HG02759 (cell line): ENCODE data around the gene YES1.
A peak's percentile ranks its signal among the peaks of the same experiment; 100 is the strongest.
"Not testable (repeated sequence)": the region's sequence is repeated elsewhere in the genome, so short reads cannot be mapped to it uniquely, and the experiment has no call there.

Source experiments
- ATAC-seq: cut with Tn5 transposase; IDR thresholded peaks from one replicate; pipeline ENCODE4 v1.9.1; 2021; ENCODE audit warnings: mild to moderate bottlenecking, moderate library complexity; ENCODE audit not compliant: unreplicated experiment

Gene YES1

GRCh38 chr18:824179-824578 is 12.1 kb upstream of the YES1 start:
- ATAC-seq, result no peak

- no peak for ATAC-seq
Observed at GRCh38 chr18:820591-821165, 8.6 kb upstream of the YES1 start.

GRCh38 chr18:816869-817268 is 4.8 kb upstream of the YES1 start:
- no peak for ATAC-seq

- no peak for ATAC-seq
Observed at GRCh38 chr18:816088-816653, 4.1 kb upstream of the YES1 start.

- ATAC-seq, result no peak
Observed at GRCh38 chr18:815353-815752, 3.3 kb upstream of the YES1 start.

GRCh38 chr18:814300-815084 is 2.5 kb upstream of the YES1 start:
- ATAC-seq, result no peak

DNA sequence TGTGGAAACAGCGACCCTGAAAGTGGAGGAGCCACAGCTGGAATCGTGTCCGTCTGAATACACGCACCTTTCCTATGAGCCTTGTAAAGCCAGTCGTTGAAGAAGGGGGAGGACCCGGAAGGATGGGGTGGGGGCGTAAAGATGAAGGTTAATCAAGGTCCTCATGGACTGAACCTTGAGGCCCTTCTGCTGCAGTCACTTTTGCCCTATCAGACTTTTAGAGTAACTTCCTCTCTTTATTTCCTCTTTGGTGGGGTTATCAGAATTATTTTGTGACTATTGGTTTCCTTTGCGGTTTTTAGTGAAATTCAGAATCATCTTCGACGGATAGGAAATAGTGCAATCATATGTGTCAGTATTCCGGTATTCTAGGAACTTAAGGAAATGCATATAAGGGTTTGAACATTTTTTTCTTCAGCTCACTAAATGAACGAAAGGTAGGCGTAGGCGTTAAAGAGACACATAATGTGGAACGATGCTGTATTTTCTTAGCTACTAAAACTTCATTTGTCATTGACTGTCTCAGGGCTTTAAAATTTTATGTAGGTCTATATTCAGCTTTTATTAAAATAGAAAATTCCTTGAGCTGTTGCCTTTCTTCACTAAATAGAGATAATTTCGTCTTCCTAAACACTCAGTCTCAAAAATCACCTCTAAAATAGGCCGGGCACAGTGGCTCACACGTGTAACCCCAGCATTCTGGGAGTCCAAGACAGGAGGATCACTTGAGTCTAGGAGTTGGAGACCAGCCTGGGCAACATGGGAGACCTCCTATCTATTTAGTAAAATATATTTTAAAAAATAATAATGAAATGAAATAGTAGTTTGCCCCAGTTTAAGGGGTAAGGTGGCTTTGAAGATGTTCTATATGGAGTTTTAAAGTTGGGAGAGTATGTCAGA is 1.4 kb upstream of the YES1 start:
- peak; percentile 0 for ATAC-seq

DNA sequence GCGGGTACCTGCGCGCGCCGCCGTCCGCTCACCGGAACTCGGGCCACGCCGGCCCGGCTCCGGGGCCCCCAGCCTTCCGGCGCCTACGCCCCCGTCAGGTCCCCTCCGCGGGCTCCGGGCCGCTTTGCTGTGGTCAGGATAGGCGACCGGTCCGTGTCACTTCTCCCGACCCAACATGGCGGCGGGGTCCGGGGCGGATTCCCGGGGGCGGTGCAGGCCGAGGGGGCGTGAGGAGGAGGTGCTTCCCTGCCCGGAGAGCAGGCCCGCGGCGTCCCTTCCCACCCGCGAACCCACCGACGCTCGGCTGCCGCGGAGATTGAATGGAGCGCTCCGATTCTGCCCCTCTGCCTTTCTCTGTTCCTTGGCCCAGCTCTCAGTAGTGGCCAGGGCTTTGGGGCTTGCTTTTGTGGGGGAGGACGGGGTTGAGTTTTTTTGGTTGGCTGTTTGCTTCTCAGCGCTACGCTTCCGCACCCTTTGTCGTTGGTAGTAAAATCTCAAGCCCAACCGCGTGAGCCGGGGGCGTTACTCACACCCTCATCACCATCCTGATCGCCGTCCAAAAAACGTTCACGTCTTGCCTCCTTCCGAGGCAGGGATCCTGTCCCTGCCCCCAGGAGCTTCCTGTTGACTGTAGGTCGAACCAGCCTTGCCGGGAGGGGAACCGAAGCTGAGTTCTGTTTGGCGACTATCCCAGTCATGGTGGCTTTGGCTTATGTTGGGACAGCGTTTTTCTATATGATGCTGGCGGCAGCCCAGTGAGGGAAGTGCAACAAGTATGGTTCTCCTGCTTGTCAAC is 532 bp upstream of the YES1 start:
- peak; percentile 59 for ATAC-seq

GRCh38 chr18:811182-811891 is 705 bp downstream of the YES1 start:
- ATAC-seq, result peak; percentile 20

GRCh38 chr18:809985-810642 is 1.9 kb downstream of the YES1 start:
- peak; percentile 27 for ATAC-seq

- ATAC-seq, result not testable (repeated sequence)
Observed at GRCh38 chr18:809228-809627, 2.8 kb downstream of the YES1 start.

- ATAC-seq, result no peak
Observed at GRCh38 chr18:808502-808901, 3.5 kb downstream of the YES1 start.

DNA sequence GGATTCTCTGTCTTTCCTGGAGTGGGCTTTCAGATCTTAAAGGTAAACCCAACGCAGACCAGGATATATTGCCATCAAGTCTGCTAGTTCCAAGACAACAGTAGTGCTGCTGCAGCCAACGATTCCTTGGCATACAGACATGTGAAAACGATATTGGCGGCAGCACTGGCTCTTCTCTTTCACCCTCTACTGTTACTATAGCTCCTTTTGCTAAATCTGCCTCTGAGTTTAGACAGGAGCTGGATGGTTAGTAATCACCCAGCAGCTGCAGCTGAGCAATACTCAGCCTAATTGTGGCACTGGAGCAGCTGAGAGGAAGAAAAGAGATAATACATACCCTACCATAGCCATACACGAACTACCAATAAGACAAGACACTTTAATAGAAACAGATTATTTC is 4.0 kb downstream of the YES1 start:
- no peak for ATAC-seq

DNA sequence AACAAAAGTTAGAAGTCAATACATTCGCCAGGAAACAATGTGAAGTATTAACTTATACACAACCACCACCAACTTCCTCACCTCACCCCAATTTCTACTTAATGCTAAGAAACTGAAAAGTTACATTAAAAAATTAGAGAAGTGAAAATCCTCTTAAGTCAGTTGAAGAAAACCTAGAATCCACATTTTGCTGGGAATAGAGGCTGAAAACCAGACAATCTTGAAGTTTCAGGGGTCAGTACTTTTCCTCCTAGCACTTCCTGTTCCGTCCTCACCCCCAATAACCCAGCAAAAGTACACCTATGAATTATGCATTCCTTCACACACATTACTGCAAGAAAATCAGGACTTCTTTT is 6.3 kb downstream of the YES1 start:
- peak; percentile 37 for ATAC-seq

DNA sequence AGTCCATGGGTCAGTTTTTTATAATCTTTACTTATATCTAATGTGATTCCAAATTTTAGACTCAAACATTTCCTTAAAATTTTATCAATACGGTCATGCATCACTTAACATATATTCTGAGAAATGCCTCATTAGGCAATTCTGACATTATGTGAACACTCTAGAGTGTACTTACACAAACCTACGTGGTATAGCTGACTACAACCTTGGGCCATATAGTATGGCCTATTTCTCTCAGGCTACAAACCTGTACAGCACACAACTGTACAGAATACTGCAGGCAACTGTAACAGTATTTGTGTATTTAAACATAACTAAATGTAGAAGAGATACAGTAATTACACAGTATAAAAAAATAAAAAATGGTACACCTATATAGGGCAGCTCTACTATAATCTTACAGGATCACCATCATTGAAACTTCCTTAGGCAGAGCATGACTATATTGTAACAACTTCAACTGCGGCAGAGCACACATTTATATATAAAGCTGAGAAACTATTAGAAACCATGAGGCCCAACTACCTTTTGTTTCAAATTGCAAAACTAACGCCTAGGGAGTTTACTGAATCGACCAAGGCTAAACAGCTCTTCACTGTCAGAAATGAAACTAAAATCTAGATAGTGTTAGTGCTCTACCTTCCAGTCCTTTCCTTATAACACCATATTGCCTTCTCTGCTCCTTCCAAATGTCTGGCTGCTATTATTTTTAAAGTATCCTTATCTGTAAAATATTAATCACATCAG is 6.9 kb downstream of the YES1 start:
- peak; percentile 44 for ATAC-seq

- no peak for ATAC-seq
Observed at GRCh38 chr18:801137-801536, 10.9 kb downstream of the YES1 start.

- ATAC-seq, result no peak
Observed at GRCh38 chr18:799943-800342, 12.1 kb downstream of the YES1 start.

DNA sequence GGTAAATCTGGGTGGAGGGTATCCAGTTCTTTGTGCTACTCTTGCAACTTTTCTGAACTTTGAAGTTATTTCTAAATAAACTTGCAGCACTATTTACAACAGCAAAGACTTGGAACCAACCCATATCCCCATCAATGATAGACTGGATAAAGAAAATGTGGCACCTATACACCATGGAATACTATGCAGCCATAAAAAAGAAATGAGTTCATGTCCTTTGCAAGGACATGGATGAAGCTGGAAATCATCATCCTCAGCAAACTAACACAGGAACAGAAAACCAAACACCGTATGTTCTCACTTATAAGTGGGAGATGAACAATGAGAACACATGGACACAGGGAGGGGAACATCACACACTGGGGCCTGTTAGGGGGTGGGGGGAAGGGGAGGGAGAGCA is 16.7 kb downstream of the YES1 start:
- ATAC-seq, result not testable (repeated sequence)

GRCh38 chr18:789397-789796 is 22.6 kb downstream of the YES1 start:
- ATAC-seq, result peak; percentile 70
